Urothelium cell line (cell line): ENCODE measurements around the gene BBS1.

Experiments
- DNase-seq: peaks from one replicate; pipeline ENCODE4 v3.0.0; 2011; ENCODE audit warnings: low spot score, mixed read lengths
- FAIRE-seq: peaks from 2 replicates; lab custom pipeline; 2011; peaks lifted over from hg19 to GRCh38; lab: Jason Lieb, UNC

The BBS1 gene

GRCh38 chr11:66476841-66477251 lies 33.6 kb upstream of the BBS1 start:
- FAIRE-seq (no peak), DNase-seq (no peak)

GRCh38 chr11:66477263-66478201 lies 32.9 kb upstream of the BBS1 start:
- no peak for FAIRE-seq

GRCh38 chr11:66478729-66479393 lies 31.6 kb upstream of the BBS1 start:
- DNase-seq (peak; percentile 47), FAIRE-seq (no peak)

More at GRCh38 chr11:66477263-66478201, 32.9 kb upstream of the BBS1 start:
- DNase-seq, result no peak

GRCh38 chr11:66479394-66480116 lies 30.9 kb upstream of the BBS1 start:
- FAIRE-seq (no peak), DNase-seq (no peak)

GRCh38 chr11:66480117-66480938 lies 30.1 kb upstream of the BBS1 start, which contains the start of gene DPP3:
Gene DPP3 (plus strand): TSS chr11:66480434. CDS start chr11:66482201, 1,767 bp downstream.
- peak; percentile 67 for FAIRE-seq

GRCh38 chr11:66484806-66485380 lies 25.5 kb upstream of the BBS1 start:
- FAIRE-seq, result no peak

More at GRCh38 chr11:66480117-66480938, 30.1 kb upstream of the BBS1 start, which contains the start of gene DPP3:
- DNase-seq, result peak; percentile 99

GRCh38 chr11:66488957-66489356 lies 21.5 kb upstream of the BBS1 start:
- DNase-seq (no peak), FAIRE-seq (no peak)

More at GRCh38 chr11:66484806-66485380, 25.5 kb upstream of the BBS1 start:
- DNase-seq, result no peak

GRCh38 chr11:66489636-66490035 lies 20.8 kb upstream of the BBS1 start:
- DNase-seq (no peak), FAIRE-seq (no peak)

GRCh38 chr11:66491315-66491935 lies 19.0 kb upstream of the BBS1 start:
- DNase-seq, result no peak
- no peak for FAIRE-seq

GRCh38 chr11:66492161-66492865 lies 18.1 kb upstream of the BBS1 start:
- DNase-seq (no peak), FAIRE-seq (no peak)

- FAIRE-seq, result no peak
- no peak for DNase-seq
Observed at GRCh38 chr11:66493130-66493529, 17.3 kb upstream of the BBS1 start.

- no peak for FAIRE-seq
- DNase-seq, result no peak
Observed at GRCh38 chr11:66494458-66494857, 16.0 kb upstream of the BBS1 start.

- DNase-seq (no peak), FAIRE-seq (no peak)
Observed at GRCh38 chr11:66494935-66495334, 15.5 kb upstream of the BBS1 start.

GRCh38 chr11:66495401-66495854 lies 15.0 kb upstream of the BBS1 start:
- no peak for DNase-seq
- FAIRE-seq, result no peak

- no peak for FAIRE-seq
- DNase-seq, result no peak
Observed at GRCh38 chr11:66497206-66497605, 13.2 kb upstream of the BBS1 start.

- no peak for FAIRE-seq
- no peak for DNase-seq
Observed at GRCh38 chr11:66498506-66498905, 11.9 kb upstream of the BBS1 start.

GRCh38 chr11:66505276-66505816 lies 5.1 kb upstream of the BBS1 start:
- FAIRE-seq, result no peak
- no peak for DNase-seq

- FAIRE-seq, result no peak
- DNase-seq, result no peak
Observed at GRCh38 chr11:66509131-66509561, 1.3 kb upstream of the BBS1 start.
